Femur (tissue), 1 donor: ENCODE measurements around the gene CAMK2D.
A peak's percentile ranks its signal among the peaks of the same experiment; 100 is the strongest.

Experiments used
- DNase-seq: peaks from one replicate; pipeline ENCODE4 v3.0.0-alpha.2; 2017

Gene CAMK2D

GRCh38 chr4:113762186-113763028 lies 869 bp upstream of the CAMK2D start:
- DNase-seq = peak; percentile 99

DNA sequence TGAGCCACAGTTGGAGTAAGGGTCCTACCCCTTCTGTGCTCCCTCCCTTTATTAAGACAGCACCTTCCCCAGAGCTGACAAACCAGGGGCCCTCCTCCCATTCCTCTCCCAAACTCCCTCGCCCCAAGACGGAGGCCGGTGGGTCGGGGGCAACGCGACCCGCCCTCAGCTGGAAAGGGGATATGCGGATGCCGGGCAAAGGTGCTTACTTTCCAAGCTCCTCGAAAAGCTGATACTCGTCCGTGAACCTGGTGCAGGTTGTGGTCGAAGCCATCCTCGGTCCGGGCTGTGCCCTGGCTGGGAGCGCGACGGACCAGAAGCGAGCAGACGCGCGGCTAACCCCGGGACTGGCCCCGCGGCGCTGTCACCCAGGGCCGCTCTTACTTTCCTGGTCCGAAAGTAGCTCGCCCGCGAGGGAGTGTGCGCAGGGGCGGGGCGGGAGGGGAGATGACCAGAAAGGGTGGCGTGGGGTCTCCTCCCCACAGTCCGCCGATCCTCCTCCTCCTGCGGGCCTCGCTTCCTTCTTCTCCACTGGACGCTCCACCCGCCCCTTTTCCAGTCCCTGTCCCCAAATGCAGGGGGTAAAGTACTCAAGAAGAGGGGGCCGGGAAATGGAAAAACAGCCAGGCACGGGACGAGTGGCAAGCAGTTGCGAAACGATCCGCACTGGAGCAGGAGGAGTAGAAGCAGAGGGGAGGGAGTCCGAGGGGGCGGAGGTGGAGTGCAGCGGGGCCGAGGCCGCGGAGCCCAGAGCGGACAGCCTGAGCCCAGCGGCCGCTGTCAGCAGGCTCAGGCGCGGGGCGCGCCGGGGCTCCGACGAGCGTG lies 531 bp downstream of the CAMK2D start:
- peak; percentile 85 for DNase-seq

GRCh38 chr4:113760094-113760794 lies 1.3 kb downstream of the CAMK2D start:
- DNase-seq = peak; percentile 50

- DNase-seq = no peak
Observed at GRCh38 chr4:113759696-113760093, 1.8 kb downstream of the CAMK2D start.

GRCh38 chr4:113758372-113758771 lies 3.2 kb downstream of the CAMK2D start:
- DNase-seq = no peak

DNA sequence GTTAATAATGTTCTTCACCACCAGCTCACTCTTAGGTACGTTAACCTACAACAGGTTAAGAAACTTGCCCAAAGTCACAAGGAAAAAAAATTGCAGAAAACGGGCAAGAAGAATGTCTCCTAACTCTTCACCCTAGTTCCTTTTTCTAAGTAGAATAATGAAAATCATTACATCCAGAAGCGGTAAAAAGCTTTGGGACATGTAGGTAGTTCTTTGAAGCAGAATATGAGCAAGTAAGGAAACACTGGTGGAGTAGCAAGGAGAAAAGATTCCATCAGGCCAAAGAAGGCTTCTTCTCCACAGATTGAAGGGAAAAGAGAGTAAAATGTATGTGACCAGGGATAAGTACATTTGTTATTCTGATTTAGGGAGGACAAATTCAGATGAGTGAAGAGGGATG lies 4.1 kb downstream of the CAMK2D start:
- no peak for DNase-seq

GRCh38 chr4:113756005-113756410 lies 5.5 kb downstream of the CAMK2D start:
- DNase-seq = no peak

DNA sequence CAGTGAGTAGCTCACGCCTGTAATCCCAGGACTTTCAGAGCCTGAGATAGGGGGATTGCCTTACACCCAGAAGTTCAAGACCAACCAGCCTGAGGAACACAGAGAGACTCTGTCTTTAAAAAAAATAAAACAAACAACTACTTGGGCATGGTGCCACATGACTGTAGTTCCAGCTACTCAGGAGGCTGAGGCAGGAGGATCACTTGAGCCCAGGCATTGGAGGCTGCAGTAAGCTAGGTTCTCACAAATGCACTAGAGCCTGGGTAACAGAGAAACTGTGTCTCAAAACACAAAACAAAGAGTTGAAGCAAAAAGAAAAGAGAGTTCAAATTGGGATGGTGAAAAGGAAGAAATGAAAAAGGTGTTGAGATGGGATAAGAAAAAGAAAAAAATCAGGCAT lies 10.8 kb downstream of the CAMK2D start:
- DNase-seq = no peak

- no peak for DNase-seq
Observed at GRCh38 chr4:113750296-113750695, 11.2 kb downstream of the CAMK2D start.

GRCh38 chr4:113749178-113749577 lies 12.4 kb downstream of the CAMK2D start:
- DNase-seq = no peak

- no peak for DNase-seq
Observed at GRCh38 chr4:113747949-113748348, 13.6 kb downstream of the CAMK2D start.

- no peak for DNase-seq
Observed at GRCh38 chr4:113745711-113746110, 15.8 kb downstream of the CAMK2D start.

DNA sequence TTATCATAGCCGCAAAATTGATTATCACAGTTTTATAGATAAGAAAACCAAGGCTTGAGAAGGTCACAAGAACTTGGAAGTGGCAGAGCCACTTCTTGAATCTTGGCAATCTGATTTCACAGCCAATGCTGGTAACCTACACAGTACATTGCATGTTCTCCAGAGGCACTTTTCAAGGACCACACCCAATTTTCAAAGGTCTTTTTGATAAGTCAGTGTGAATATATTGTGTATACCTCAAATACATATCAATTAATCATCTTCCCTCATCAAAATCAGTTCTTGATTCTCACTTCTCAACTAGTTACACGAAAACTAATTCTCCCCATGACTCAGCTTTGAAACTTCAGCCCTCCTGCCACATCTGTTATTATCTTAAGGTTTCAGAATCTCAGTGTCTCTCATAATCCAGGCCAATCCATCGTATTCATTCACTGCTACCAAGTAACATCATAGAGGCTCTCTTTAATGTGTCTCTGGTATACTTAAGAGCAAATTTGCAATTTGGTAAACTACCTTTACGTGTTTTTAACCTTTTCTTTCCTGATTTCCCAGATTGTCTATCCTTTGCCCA lies 16.8 kb downstream of the CAMK2D start:
- DNase-seq = no peak

DNA sequence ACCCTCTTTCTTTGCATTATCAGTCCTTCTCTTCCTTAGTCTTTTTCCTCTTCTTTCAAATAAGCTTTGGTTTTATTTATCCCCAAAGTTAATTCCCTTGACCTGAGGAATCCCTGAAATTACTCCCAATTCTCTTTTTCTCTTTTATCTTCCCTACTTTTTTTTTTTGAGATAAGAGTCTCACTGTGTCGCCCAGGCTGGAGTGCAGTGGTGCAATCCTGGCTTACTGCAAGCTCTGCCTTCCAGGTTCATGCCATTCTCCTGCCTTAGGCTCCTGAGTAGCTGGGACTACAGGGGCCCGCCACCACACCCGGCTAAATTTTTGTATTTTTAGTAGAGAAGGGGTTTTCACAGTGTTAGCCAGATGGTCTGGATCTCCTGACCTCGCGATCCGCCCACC lies 17.8 kb downstream of the CAMK2D start:
- DNase-seq = no peak

GRCh38 chr4:113742643-113743042 lies 18.9 kb downstream of the CAMK2D start:
- no peak for DNase-seq

DNA sequence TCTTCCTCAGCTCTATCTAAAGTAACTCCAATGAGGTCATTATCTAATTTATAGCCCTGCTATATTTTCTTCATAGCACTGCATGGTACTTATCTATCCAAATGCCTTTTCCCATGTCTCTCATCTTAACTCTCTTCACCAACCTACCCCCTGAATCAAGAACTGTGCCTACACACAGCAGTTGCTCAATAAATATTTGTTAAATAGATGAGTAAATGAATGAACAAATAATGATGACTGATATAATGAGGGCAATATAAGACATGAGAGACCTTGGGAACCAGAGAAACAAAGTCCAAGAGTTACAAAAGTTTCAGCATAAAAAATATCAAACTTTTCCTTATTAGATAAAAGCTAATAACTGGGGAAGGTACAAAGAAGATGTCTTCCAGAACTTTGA lies 19.6 kb downstream of the CAMK2D start:
- no peak for DNase-seq

DNA sequence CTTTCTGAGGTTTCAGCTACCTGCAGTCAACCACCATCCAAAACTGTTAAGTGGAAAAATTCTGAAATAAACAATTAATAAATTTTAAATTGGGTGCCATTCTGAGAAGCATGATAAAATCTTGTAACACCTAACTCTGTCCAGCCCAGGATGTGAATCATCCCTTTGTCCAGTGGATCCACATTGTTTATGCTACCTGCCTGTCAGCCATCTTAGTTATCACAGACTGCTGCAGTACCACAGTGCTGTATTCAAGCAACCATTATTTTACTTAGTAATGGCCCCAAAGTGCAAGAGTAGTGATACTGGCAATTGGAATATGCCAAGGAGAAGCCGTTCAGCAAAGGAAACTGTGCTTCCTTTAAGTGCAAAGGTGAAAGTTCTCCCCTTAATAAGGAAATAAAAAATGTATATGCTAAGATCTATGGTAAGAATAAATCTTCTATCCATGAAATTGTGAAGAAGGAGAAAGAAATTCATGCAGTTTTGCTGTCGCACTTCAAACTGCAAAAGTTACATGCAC lies 20.6 kb downstream of the CAMK2D start:
- no peak for DNase-seq

DNA sequence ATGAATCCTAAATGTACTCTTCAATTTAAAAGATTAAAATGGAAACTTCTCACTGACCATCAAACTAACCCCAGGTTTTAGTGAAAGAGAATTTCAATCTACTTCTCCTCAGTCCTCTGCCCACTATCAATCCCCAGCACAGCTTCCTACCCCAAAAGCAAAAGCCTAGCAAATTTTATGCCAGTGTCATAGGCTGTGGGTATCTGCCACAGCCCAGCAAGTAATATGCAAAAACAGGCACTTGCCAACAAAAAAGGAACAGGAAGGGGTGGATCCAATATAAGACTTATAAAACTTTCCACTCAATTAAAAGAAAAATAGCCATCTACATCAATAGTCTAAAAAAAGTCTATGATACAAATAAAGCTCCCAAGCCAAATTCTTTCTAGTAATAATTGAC lies 22.3 kb downstream of the CAMK2D start:
- no peak for DNase-seq

- no peak for DNase-seq
Observed at GRCh38 chr4:113738251-113738650, 23.3 kb downstream of the CAMK2D start.

- DNase-seq = no peak
Observed at GRCh38 chr4:113733685-113734084, 27.9 kb downstream of the CAMK2D start.

DNA sequence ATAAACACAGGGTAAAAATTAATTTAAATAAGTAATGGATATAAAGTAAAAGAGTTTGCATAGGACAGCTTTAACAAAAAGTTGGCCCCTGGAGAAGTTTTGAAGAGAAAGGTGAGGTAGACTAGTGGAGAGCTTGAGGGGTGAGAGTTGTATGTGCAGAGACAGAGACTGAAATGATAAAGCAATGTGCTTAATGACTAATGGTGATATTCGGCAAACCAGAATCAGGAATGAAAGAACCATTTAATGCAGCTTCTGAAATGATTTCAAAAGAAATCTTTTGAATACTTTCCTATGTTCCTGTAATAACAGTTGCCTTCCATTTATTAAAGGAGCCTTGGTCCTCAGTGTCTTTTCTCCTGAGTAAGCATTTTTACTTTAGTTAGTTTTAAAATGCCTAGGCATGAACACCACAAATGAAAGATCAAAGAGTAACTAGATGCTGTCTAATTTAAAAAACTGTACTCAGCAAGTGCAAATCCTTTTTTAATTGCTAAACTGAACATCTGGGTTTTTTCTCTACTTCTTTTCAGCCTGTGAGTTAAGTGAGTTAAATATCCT lies 28.5 kb downstream of the CAMK2D start:
- no peak for DNase-seq

DNA sequence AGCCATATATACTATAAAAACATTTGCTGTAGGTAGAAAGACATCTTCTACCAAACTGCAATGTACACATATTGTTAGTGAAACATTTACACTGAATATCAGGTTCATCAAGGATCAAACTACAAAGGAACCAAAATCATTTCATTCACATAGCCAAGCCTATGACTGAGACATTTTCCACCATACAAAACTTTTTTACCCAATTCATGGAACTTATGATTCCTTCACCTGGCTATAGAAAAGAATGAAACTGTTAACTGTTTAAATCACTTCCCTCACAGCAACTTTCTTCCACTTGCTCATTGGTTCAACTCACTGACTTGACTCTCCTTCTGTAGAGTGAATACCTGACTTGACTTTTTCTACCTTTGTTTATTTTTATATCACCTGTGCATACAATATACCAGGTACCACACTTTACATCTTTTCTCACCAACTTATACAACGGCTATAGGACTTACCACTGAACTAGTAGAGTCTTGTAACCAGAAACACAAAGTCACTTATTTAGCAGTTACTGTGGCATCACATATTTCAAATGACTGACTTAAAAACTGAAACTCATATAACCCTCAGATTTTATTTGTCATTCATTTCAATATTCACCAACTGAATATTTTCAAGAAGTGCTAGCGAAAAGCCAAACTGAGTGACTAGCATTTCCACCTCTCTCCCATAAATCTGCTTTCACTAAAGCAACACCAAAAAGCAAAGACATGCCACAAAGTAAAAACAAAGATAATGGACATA lies 30.9 kb downstream of the CAMK2D start:
- no peak for DNase-seq
